GM12878 (cell line): ENCODE results near the gene KCNE4. TPM values are rescaled to one million over a fixed set of nuclear protein-coding genes. Genes with fewer than 3 reads are reported as not detected.

ENCODE experiments used
- ATAC-seq: fragments of 200-7000 bp; cut with Tn5 transposase; 3 replicates; pipeline ENCODE4 v1.9.1; 2020; ENCODE audit warnings: mild to moderate bottlenecking, moderate library complexity
- BruUV-seq: library from RNA; stranded (reverse); fragments of 400-500 nt; replicated peaks from 2 replicates; lab custom pipeline; 2021; lab: Mats Ljungman, UMichigan
- CTCF ChIA-PET: fragments of 300-600 bp; sonication (Branson Sonifier 250); formaldehyde crosslinking; extraction: SDS; loops from one replicate; lab custom pipeline; 2021; ENCODE audit warnings: inconsistent platforms; lab: Yijun Ruan, JAX
- POLR2A ChIA-PET: fragments of 350-600 bp; formaldehyde crosslinking; extraction: SDS; loops from one replicate; lab custom pipeline; 2021; ENCODE audit warnings: inconsistent platforms; lab: Charles Lee
- RAD21 ChIA-PET: fragments of 300-600 bp; sonication (Branson Sonifier 250); formaldehyde crosslinking; loops from one replicate; lab custom pipeline; 2023; ENCODE audit warnings: antibody characterized with exemption; ENCODE audit not compliant: unreplicated experiment; lab: Charles Lee
- SMC1A ChIA-PET: fragments of 300-600 bp; sonication (Branson Sonifier 250); formaldehyde crosslinking; loops from one replicate; lab custom pipeline; 2023; ENCODE audit not compliant: unreplicated experiment, uncharacterized antibody; lab: Charles Lee
- DNase-seq: peaks from one replicate; pipeline ENCODE4 v3.0.0-alpha.2; 2011; ENCODE audit warnings: low read depth, low spot score
- FAIRE-seq: peaks from 3 replicates; lab custom pipeline; 2011; peaks lifted over from hg19 to GRCh38; lab: Jason Lieb, UNC
- H2AFZ ChIP-seq: 2 replicates; pipeline ENCODE4 v1.6.0; 2011; ENCODE audit warnings: low read depth, low read length, control low read depth; ENCODE audit not compliant: control insufficient read depth
- H3K27ac ChIP-seq: 2 replicates; pipeline ENCODE4 v1.5.1; 2011; ENCODE audit warnings: control low read depth; ENCODE audit not compliant: control insufficient read depth, insufficient read depth
- H3K27me3 ChIP-seq, 2 experiments: replicated peaks in 1 of 2; 2 replicates each; pipeline versions ENCODE4 v1.6.0 to v1.6.1; 2011; ENCODE audit warnings: low read length in 1 of 2; ENCODE audit not compliant: control insufficient read depth in 2 of 2, insufficient read depth in 2 of 2
- H3K36me3 ChIP-seq, 2 experiments: 2 replicates each; pipeline ENCODE4 v1.5.1; 2011; ENCODE audit warnings: low read length in 1 of 2; ENCODE audit not compliant: control insufficient read depth in 2 of 2, insufficient read depth in 2 of 2
- H3K4me1 ChIP-seq: 2 replicates; pipeline ENCODE4 v1.6.1; 2011; ENCODE audit warnings: mild to moderate bottlenecking, low read length, moderate library complexity, mixed read lengths; ENCODE audit not compliant: control insufficient read depth, insufficient read depth
- H3K4me2 ChIP-seq: 2 replicates; pipeline ENCODE4 v1.6.0; 2011; ENCODE audit warnings: control low read depth; ENCODE audit not compliant: control insufficient read depth, insufficient read depth
- H3K4me3 ChIP-seq: fragments of 200-600 bp; sonication (generic); 2 replicates; pipeline ENCODE4 v1.5.1; 2016
- H3K79me2 ChIP-seq: 2 replicates; pipeline ENCODE4 v1.6.0; 2011; ENCODE audit warnings: low read length; ENCODE audit not compliant: control insufficient read depth, insufficient read depth
- H3K9ac ChIP-seq: 2 replicates; pipeline ENCODE4 v1.8.0; 2011; ENCODE audit warnings: low read length, control low read depth, mixed read lengths; ENCODE audit not compliant: control insufficient read depth, insufficient read depth
- H3K9me3 ChIP-seq: replicated peaks from 3 replicates; pipeline ENCODE4 v1.5.1; 2011; ENCODE audit warnings: mild to moderate bottlenecking, low read length; ENCODE audit not compliant: control insufficient read depth, insufficient read depth
- H4K20me1 ChIP-seq: 2 replicates; pipeline ENCODE4 v1.6.0; 2011; ENCODE audit not compliant: control insufficient read depth, insufficient read depth
- CREB1 ChIP-seq: IDR thresholded peaks from 2 replicates; pipeline ENCODE4 v1.6.1; 2012; ENCODE audit warnings: low read depth, mild to moderate bottlenecking, inconsistent platforms
- E4F1 ChIP-seq: fragments of 450-650 bp; IDR thresholded peaks from 2 replicates; pipeline ENCODE4 v1.6.1; 2018; ENCODE audit warnings: borderline replicate concordance, mild to moderate bottlenecking; ENCODE audit not compliant: partially characterized antibody
- HDAC2 ChIP-seq: fragments of 200-600 bp; sonication (generic); IDR thresholded peaks from 2 replicates; pipeline ENCODE4 v1.6.1; 2017
- IKZF2 ChIP-seq, 2 experiments: fragments of 450-650 bp; IDR thresholded peaks; 2 replicates each; pipeline ENCODE4 v1.6.1; 2017; ENCODE audit warnings: mild to moderate bottlenecking in 2 of 2, moderate library complexity in 2 of 2
- KAT2A ChIP-seq: conservative IDR thresholded peaks from 2 replicates; pipeline ENCODE4 v1.6.1; 2011; ENCODE audit warnings: low read depth, low read length; ENCODE audit not compliant: control insufficient read depth
- MAX ChIP-seq: IDR thresholded peaks from 2 replicates; pipeline ENCODE4 v1.6.1; 2012; ENCODE audit warnings: low read depth, low read length, improper control_type of control experiment
- MTA2 ChIP-seq: fragments of 450-650 bp; IDR thresholded peaks from 2 replicates; pipeline ENCODE4 v1.6.1; 2016; ENCODE audit warnings: low read depth, mild to moderate bottlenecking, moderate library complexity
- NFIC ChIP-seq: IDR thresholded peaks from 2 replicates; pipeline ENCODE4 v1.6.1; 2012; ENCODE audit warnings: low read depth, mild to moderate bottlenecking, inconsistent platforms, low read length, moderate library complexity
- RELA ChIP-seq: fragments of 450-650 bp; IDR thresholded peaks from 2 replicates; pipeline ENCODE4 v1.8.0; 2014; ENCODE audit warnings: borderline replicate concordance; ENCODE audit not compliant: partially characterized antibody
- RELB ChIP-seq: fragments of 450-650 bp; IDR thresholded peaks from 2 replicates; pipeline ENCODE4 v1.6.1; 2017; ENCODE audit warnings: low read depth, mild to moderate bottlenecking, moderate library complexity
- TAF1 ChIP-seq: IDR thresholded peaks from 2 replicates; pipeline ENCODE4 v1.6.1; 2011; ENCODE audit warnings: mild to moderate bottlenecking, low read depth, low read length, borderline replicate concordance
- ZBTB33 ChIP-seq: fragments of 450-650 bp; IDR thresholded peaks from 2 replicates; pipeline ENCODE4 v1.6.1; 2017; ENCODE audit warnings: mild to moderate bottlenecking
- ZNF592 ChIP-seq: fragments of 450-650 bp; IDR thresholded peaks from 2 replicates; pipeline ENCODE4 v1.6.1; 2017; ENCODE audit warnings: mild to moderate bottlenecking, moderate library complexity
- WGBS: methylation state at CpG from one replicate; pipeline ENCODE4 v1.1.6; 2016; ENCODE audit warnings: low lambda C conversion rate; ENCODE audit not compliant: insufficient replicate concordance, insufficient coverage; ENCODE audit errors: missing lambda C conversion rate; 5-methylcytosine and 5-hydroxymethylcytosine counted together
- in situ Hi-C: fragments of 300-500 bp; cut with MboI; formaldehyde crosslinking; loops from 9 replicates; pipeline ENCODE4 v1.14.3; 2018; ENCODE audit warnings: mixed read lengths
- intact Hi-C: fragments of 100-400 bp; cut with micrococcal nuclease; formaldehyde crosslinking; loops from one replicate; pipeline ENCODE4 v1.14.2; 2022; ENCODE audit not compliant: unreplicated experiment
- polyA plus RNA-seq, 11 experiments: library from polyadenylated mRNA; depleted of rRNA in 4 of 11; unstranded in 6 of 11; stranded (reverse) in 5 of 11; fragments of >200 nt; fragmentation: Nextera tagmentation in 4 of 11; fragmentation: Illumina TruSeq in 1 of 11; extraction: Ambion mirVana in 4 of 11; extraction: Trizol in 1 of 11; gene quantifications; 1 replicate in 1 of 11; 2 replicates in 10 of 11; pipeline versions ENCODE4 v1.2.1 to v1.2.3, GENCODE V29; 2011 to 2016; ENCODE audit warnings: inconsistent platforms in 2 of 11, missing spikeins in 2 of 11, low read depth in 1 of 11
- total RNA-seq, 4 experiments: library from RNA; depleted of rRNA in 3 of 4; stranded (reverse); fragments of >200 nt in 3 of 4; fragmentation: Illumina TruSeq in 1 of 4; extraction: Trizol in 1 of 4; gene quantifications; 2 replicates each; pipeline versions ENCODE4 v1.2.1 to v1.2.3, GENCODE V29; 2013 to 2021

Gene KCNE4
- total and polyA plus RNA-seq, 10 of the 15 experiments (the other 5 are each of a cell fraction or from before 2014, with no cell fraction given), result 0.30 TPM; not detected in 9

- no peak for TF ChIP-seq RELA
- TF ChIP-seq KAT2A, result no peak
- no peak for TF ChIP-seq MAX
Observed at GRCh38 chr2:223042284-223042683, 9.7 kb upstream of the KCNE4 start (continued).

GRCh38 chr2:223042704-223043118 lies 9.3 kb upstream of the KCNE4 start:
- POLR2A ChIA-PET, result no interaction called here
- no peak for FAIRE-seq
- no peak overlapping the region for H3K27ac ChIP-seq

More at GRCh38 chr2:223042704-223043118, 9.3 kb upstream of the KCNE4 start:
- H4K20me1 ChIP-seq, result no peaks in the 10 kb centered on the region
- no peaks in the 10 kb centered on the region for H3K4me1 ChIP-seq
- H3K79me2 ChIP-seq, result no peaks in the 10 kb centered on the region
- H3K4me3 ChIP-seq, result no peak overlapping the region
- H2AFZ ChIP-seq, result no peak overlapping the region
- no peak for DNase-seq
- no peak overlapping the region for H3K9ac ChIP-seq
- intact Hi-C loops, result no loop called here
- H3K9me3 ChIP-seq, result no peaks in the 10 kb centered on the region
- no TSS peak for BruUV-seq
- ChIA-PET RAD21 (no interaction called here), CTCF (interaction anchor here (0.9 kb wide), 1 partner anchor 167 kb away, joined by 3 read pairs; no protein-coding TSS in a partner anchor), SMC1A (no interaction called here)
- in situ Hi-C loops, result no loop called here
- H3K4me2 ChIP-seq, result no peak overlapping the region
- H3K27me3 ChIP-seq, result no peaks in the 10 kb centered on the region
- TF ChIP-seq CREB1, result no peak
- no peak for TF ChIP-seq TAF1
- no peak for TF ChIP-seq MTA2
- no peak for TF ChIP-seq E4F1
- no peak for TF ChIP-seq NFIC
- TF ChIP-seq ZNF592, result no peak
- no peak for TF ChIP-seq HDAC2
- TF ChIP-seq RELB, result no peak
- TF ChIP-seq IKZF2 (IDR thresholded peaks at IDR 0.05), result no peak
- no peak for TF ChIP-seq ZBTB33
- H3K36me3 ChIP-seq, result no peaks in the 10 kb centered on the region
- WGBS, result 0% methylated on average over 1 of the region's 1 CpG
- no peak for ATAC-seq
